Breast epithelium (tissue), 3 donors: ENCODE results near the gene PPL.

Source experiments
- CTCF ChIP-seq, 3 donors: fragments of 450-650 bp; IDR thresholded peaks; one replicate each; pipeline ENCODE4 v1.5.1; 2016 to 2017; ENCODE audit warnings: antibody characterized with exemption in 3 of 3, mild to moderate bottlenecking in 3 of 3, moderate library complexity in 3 of 3
- POLR2AphosphoS5 ChIP-seq, 3 donors: sonication (generic); formaldehyde crosslinking; IDR thresholded peaks; one replicate each; pipeline ENCODE4 v1.6.1; 2017; ENCODE audit warnings: antibody characterized with exemption in 3 of 3

- no peak for TF ChIP-seq CTCF (IDR thresholded peaks at IDR 0.05)
- no peak for TF ChIP-seq POLR2AphosphoS5 (IDR thresholded peaks at IDR 0.05)
These were observed 18.1 kb downstream of the PPL start for GRCh38 chr16:4918781-4919251.
